NCI-H2029 treated with DMSO at 0.1 percent for 48 hours (cell line): ENCODE measurements around the gene OR52M1.

Experiments
- DNase-seq: peaks from one replicate; lab custom pipeline; 2025; lab: John Stamatoyannopoulos, UW

OR52M1 gene

DNA sequence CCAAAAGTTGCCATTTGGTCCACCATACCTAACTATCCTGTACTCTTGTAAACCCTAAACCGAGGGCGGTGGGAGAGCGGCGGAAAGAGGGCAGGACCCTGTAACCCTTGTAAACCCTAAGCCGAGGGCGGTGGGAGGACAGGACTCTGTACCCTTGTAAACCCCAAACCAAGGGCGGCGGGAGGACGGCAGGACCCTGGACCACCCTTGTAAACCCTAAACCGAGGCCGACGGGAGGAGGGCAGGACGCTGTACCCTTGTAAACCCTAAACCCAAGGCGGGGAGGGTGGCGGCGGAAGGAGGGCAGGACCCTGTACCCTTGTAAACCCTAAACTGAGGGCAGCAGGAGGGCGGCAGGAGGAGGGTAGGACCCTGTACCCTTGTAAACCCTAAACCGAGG is 24.1 kb downstream of the OR52M1 start:
- DNase-seq: no peak

DNA sequence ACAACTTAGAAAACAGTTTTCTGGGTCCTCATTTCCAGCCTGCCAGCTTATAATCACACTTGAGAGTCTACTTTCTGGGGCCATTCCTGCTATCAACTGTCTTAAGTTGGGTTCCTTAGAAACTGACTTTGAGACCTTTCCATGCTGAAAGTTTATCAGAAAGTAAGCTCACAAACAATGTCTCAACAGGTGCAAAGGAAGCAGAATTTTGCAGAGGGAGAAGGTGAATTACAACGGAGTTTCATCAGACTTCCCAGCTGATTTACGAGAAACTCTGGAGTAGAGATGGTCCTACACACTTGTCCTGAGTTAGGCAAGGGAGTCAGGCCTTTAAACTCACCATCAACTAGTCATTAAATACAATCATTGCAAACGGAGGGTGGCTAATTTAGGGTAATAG is 31.9 kb downstream of the OR52M1 start:
- no peak for DNase-seq

DNA sequence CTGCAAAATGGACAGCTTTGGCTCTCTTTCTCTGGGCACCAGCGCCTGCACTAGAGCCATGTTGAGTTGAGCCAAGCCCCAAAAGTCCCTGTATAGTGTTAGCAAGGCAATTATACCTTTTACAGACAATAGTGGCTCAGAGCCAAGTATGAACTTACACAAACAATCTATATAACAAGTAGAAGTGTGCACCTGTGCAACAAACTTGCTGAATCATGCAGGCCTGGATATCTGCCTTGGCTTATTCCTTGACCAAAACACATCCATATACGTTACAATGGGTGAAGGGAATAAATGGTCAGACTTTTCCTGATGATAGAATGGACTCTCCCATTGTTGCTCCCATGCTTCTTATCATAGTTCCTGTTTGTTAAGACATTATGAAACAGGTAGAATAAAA is 32.8 kb downstream of the OR52M1 start:
- no peak for DNase-seq

DNA sequence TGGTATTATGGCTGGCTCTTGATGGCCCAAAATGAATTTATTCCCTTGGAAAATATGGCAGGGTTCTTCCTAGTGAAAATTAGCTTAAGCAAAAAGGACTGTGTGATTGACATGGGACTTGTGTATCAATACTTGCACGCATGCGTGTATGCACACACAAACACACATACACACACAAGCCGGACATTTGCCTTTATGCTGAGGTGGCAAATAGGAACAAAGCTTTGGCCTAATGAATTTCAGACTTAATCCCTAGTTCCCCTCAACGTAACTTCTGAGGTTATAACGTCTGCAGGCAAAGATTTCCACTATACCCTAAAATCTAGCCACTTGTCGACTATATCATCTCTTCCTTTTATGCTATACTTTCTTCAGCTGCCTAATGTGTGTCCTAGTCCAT is 33.6 kb downstream of the OR52M1 start:
- DNase-seq: no peak

DNA sequence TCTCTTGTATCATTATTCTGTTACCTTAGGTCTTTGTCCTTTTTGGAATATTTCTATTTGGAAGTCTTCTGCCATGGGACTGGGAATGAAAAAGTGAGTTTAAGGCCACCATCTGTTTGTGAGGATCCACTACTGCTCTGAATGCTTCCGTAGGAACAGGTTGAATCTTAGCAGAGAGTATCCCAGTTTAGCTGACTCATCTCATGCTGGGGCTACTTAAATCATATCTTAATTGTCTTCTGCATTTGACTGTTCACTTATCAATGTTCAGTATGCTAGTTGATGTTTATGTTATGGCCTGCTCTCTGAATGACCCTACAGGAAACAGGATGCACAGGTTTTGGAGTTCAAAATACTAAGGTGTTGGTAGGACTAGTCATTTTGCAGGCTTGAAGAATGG is 35.1 kb downstream of the OR52M1 start:
- DNase-seq: no peak

DNA sequence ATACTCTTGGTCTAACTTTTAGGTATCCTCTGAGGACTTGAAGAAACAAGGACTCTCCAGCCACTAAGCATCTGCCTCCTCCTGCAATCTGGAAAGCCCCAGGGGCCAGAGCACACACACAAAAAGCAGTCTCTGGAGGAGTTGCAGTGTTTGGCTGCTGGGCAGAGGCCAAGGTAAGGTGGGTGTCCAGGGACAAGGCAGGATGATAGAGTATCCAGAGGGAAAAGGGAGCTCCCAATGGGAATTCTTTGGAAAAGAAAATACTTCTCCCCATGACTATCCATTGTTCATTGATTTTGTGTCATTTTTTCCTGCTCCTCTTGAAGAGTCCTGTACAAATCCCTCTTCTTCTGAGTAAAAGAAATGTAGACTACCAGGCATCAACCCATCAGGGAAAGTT is 36.5 kb downstream of the OR52M1 start, which contains the start of gene OR52I2:
Gene OR52I2 (plus strand): TSS at position 301 of the 400 bp plus-strand sequence.
- no peak for DNase-seq

DNA sequence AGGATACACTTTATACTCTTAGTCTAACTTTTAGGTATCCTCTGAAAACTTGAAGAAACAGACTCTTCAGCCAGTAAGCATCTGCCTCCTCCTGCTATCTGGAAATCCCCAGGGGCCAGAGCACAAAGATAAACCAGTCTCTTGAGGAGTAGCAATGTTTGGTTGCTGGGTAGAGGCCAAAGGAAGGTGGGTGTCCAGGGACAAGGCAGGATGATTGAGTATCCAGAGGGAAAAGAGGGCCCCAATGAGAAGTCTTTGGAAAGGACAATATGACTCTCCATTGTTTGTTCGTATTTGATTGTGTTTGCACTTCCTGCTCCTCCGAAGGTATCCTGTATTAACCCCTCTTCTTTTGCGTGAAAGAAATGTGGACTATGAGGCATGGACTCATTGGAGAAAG is 44.0 kb downstream of the OR52M1 start:
- no peak for DNase-seq

DNA sequence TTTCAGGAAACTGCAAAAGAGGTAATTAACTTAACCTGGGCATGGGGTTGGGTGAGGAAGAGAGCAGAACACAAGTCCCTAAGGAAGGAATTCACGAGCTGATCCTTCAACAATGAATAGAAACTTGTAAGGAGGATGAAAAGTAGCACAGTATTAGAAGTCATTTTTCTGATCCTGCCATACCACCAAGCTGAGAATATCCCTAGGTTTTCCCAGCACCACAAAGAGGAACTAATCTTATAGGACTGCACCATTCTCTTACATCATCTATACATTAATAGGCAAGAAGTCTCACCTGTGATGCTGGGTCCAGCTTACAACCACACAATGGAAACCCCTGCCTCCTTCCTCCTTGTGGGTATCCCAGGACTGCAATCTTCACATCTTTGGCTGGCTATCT is 48.7 kb downstream of the OR52M1 start, which contains the start of gene OR52I1:
Gene OR52I1 (plus strand): TSS at position 301 of the 400 bp plus-strand sequence. CDS start 0 bp downstream, at position 301.
- DNase-seq: no peak
